ENCODE data around the gene FGD5.

Gene FGD5

DNA sequence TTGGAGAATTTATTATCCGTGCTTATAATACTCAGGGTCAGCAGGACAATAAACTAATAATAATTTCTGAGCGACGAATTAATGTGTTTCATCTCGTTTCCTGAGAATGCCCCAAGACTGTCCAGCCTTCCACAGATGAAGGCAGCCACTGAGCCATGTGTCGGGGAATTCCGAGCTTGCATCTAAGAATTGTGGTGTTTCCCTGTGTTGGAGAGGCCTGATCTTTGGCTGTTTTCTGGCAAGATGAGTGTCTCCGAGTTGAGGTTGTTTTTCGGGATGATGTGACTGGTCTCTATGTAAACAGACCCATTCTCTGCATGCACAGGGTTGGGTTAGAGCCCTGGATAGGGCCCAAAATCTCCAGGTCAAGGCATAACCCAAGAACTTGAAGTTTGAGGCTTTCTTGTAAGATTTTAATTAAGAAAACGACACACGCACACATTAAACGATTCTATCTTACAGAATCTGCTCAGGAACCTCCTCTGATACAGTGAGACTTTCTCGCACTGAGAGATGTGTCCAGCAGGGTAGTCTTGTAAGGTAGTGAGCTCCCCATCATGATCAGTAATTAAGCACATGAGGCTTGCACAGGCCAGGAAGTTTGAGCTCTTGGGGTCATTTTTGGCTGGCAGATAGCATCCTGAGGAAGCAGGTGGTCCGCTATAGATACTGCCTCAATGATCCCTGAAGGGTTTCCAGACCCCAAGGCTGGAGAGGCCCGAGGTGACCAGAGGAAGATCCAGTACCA lies 14.4 kb downstream of the FGD5 start:
- H3K4me3 ChIP-seq (ENCODE audit: low read depth in 1 of 2, low read length in 2 of 2), result no peak overlapping the region
- no peak overlapping the region for H2AFZ ChIP-seq (ENCODE audit: low read depth, low read length)
- no peak overlapping the region for H3K9ac ChIP-seq (ENCODE audit: low read depth, low read length)
- no peaks in the 10 kb centered on the region for H3K79me2 ChIP-seq (ENCODE audit: insufficient read depth, low read length)
- TF ChIP-seq EZH2 (IDR thresholded peaks at IDR 0.05; ENCODE audit: borderline replicate concordance, low read depth, low read length, severe bottlenecking), result no peak
- TF ChIP-seq, protein P1, sequence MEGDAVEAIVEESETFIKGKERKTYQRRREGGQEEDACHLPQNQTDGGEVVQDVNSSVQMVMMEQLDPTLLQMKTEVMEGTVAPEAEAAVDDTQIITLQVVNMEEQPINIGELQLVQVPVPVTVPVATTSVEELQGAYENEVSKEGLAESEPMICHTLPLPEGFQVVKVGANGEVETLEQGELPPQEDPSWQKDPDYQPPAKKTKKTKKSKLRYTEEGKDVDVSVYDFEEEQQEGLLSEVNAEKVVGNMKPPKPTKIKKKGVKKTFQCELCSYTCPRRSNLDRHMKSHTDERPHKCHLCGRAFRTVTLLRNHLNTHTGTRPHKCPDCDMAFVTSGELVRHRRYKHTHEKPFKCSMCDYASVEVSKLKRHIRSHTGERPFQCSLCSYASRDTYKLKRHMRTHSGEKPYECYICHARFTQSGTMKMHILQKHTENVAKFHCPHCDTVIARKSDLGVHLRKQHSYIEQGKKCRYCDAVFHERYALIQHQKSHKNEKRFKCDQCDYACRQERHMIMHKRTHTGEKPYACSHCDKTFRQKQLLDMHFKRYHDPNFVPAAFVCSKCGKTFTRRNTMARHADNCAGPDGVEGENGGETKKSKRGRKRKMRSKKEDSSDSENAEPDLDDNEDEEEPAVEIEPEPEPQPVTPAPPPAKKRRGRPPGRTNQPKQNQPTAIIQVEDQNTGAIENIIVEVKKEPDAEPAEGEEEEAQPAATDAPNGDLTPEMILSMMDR (IDR thresholded peaks at IDR 0.05; ENCODE audit: borderline replicate concordance, extremely low read depth, low read length, poor library complexity, severe bottlenecking), result no peak
- H3K4me1 ChIP-seq (ENCODE audit: insufficient read depth, low read length), result no peaks in the 10 kb centered on the region
- H3K9me3 ChIP-seq (ENCODE audit: insufficient read depth, low read length, severe bottlenecking), result no peaks in the 10 kb centered on the region
- H3K27me3 ChIP-seq (ENCODE audit: insufficient read depth, low read length, poor library complexity), result no peaks in the 10 kb centered on the region
- no peak overlapping the region for H3K27ac ChIP-seq (ENCODE audit: low read length)
- H3K4me2 ChIP-seq (ENCODE audit: insufficient read depth, low read length), result no peak overlapping the region
- ATAC-seq (ENCODE audit: insufficient read depth, low read depth), result no peak
- DNase-seq, result no peak
- no peaks in the 10 kb centered on the region for H4K20me1 ChIP-seq (ENCODE audit: insufficient read depth, low read length)
- H3K36me3 ChIP-seq (ENCODE audit: insufficient read depth, low read length), result no peaks in the 10 kb centered on the region

DNA sequence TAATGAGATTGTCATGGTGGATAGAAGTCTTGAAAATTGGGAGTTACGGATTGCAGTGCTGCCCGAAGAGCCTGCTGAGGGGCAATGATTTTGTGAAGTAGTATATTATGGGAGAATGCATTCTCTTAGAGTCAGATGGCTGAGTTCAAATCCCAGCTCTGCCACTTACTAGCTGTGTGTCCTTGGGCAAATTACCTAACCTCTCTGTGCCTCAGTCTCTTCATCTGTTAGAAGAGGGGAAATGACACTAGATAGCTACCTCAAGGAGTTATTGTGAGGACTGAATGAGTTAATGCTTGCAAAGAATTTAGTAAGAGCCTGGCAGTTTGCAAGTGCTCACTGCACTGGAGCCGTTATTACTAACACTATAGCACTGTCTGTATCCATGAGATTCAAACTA lies 15.4 kb downstream of the FGD5 start:
- no peaks in the 10 kb centered on the region for H3K36me3 ChIP-seq (ENCODE audit: insufficient read depth, low read length)
- peaks cover 6% of the 10 kb centered on the region for H3K4me1 ChIP-seq (ENCODE audit: insufficient read depth, low read length)
- no peak overlapping the region for H3K27ac ChIP-seq (ENCODE audit: low read length)
- no peaks in the 10 kb centered on the region for H3K9me3 ChIP-seq (ENCODE audit: insufficient read depth, low read length, severe bottlenecking)
- H3K9ac ChIP-seq (ENCODE audit: low read depth, low read length), result no peak overlapping the region
- no peak overlapping the region for H2AFZ ChIP-seq (ENCODE audit: low read depth, low read length)
- H4K20me1 ChIP-seq (ENCODE audit: insufficient read depth, low read length), result no peaks in the 10 kb centered on the region
- TF ChIP-seq, protein P1 (IDR thresholded peaks at IDR 0.05; ENCODE audit: borderline replicate concordance, extremely low read depth, low read length, poor library complexity, severe bottlenecking), result no peak
- TF ChIP-seq EZH2 (IDR thresholded peaks at IDR 0.05; ENCODE audit: borderline replicate concordance, low read depth, low read length, severe bottlenecking), result no peak
- H3K79me2 ChIP-seq (ENCODE audit: insufficient read depth, low read length), result no peaks in the 10 kb centered on the region
- no peaks in the 10 kb centered on the region for H3K27me3 ChIP-seq (ENCODE audit: insufficient read depth, low read length, poor library complexity)
- DNase-seq (no peak), ATAC-seq (ENCODE audit: insufficient read depth, low read depth) (no peak)
- no peak overlapping the region for H3K4me3 ChIP-seq (ENCODE audit: low read depth in 1 of 2, low read length in 2 of 2)
- H3K4me2 ChIP-seq (ENCODE audit: insufficient read depth, low read length), result no peak overlapping the region

DNA sequence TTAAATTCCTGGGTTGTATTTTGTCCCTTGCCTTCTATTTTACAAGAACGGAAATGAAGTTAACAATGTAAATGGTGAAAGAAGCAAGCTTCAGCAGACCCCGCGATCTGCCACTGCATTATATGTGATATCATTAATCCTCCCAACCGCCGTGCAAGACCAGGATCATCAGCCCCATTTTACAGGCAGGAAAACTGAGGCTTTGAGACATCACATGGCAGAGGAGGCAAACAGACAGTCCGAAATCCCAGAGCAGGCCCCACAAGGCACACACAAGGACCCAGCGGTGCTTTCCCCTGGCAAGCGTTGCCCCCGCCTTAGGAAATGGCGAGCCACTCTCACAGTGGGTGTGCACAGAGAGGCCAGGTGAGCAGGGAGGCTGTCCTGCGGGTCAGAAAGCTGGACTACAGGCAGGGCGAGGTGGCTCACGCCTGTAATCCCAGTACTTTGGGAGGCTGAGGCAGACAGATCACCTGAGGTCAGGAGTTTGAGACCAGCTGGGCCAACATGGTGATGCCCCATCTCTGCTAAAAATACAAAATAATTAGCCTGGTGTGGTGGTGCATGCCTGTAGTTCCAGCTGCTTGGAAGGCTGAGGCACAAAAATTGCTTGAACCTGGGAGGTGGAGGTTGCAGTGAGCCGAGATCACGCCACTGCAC lies 16.2 kb downstream of the FGD5 start:
- DNase-seq (no peak), ATAC-seq (ENCODE audit: insufficient read depth, low read depth) (no peak)

More for the DNA sequence above, 16.2 kb downstream of the FGD5 start:
- H2AFZ ChIP-seq (ENCODE audit: low read depth, low read length), result no peak overlapping the region
- H3K27ac ChIP-seq (ENCODE audit: low read length), result no peak overlapping the region
- no peak overlapping the region for H3K4me3 ChIP-seq (ENCODE audit: low read depth in 1 of 2, low read length in 2 of 2)
- peaks cover 9% of the 10 kb centered on the region for H3K4me1 ChIP-seq (ENCODE audit: insufficient read depth, low read length)
- H3K9me3 ChIP-seq (ENCODE audit: insufficient read depth, low read length, severe bottlenecking), result no peaks in the 10 kb centered on the region
- no peaks in the 10 kb centered on the region for H3K79me2 ChIP-seq (ENCODE audit: insufficient read depth, low read length)
- no peaks in the 10 kb centered on the region for H3K36me3 ChIP-seq (ENCODE audit: insufficient read depth, low read length)
- TF ChIP-seq, protein P1 (IDR thresholded peaks at IDR 0.05; ENCODE audit: borderline replicate concordance, extremely low read depth, low read length, poor library complexity, severe bottlenecking), result no peak
- no peak for TF ChIP-seq EZH2 (IDR thresholded peaks at IDR 0.05; ENCODE audit: borderline replicate concordance, low read depth, low read length, severe bottlenecking)
- H3K4me2 ChIP-seq (ENCODE audit: insufficient read depth, low read length), result no peak overlapping the region
- H3K27me3 ChIP-seq (ENCODE audit: insufficient read depth, low read length, poor library complexity), result no peaks in the 10 kb centered on the region
- no peak overlapping the region for H3K9ac ChIP-seq (ENCODE audit: low read depth, low read length)
- H4K20me1 ChIP-seq (ENCODE audit: insufficient read depth, low read length), result no peaks in the 10 kb centered on the region

Data from DND-41 (cell line).